H9 (cell line): Measurements from ENCODE around the gene IL36B. TPM values are rescaled to one million over a fixed set of nuclear protein-coding genes. Genes with fewer than 3 reads are reported as not detected.

Experiments
- DNase-seq: peaks from one replicate; pipeline ENCODE4 v3.0.0-alpha.2; 2017
- H2AFZ ChIP-seq: one replicate; pipeline ENCODE4 v1.6.1; 2013; ENCODE audit warnings: mild to moderate bottlenecking, low read length, control low read depth, moderate library complexity
- H2AK5ac ChIP-seq: 2 replicates; pipeline ENCODE4 v1.6.1; 2013; ENCODE audit warnings: low read length, control low read depth, mixed read lengths; ENCODE audit not compliant: insufficient read length
- H2BK120ac ChIP-seq: one replicate; pipeline ENCODE4 v1.6.1; 2013; ENCODE audit warnings: low read depth, mild to moderate bottlenecking, low read length, control low read depth, inconsistent platforms; ENCODE audit not compliant: poor library complexity, severe bottlenecking
- H2BK12ac ChIP-seq: 2 replicates; pipeline ENCODE4 v1.6.1; 2013; ENCODE audit warnings: low read length, control low read depth, mixed read lengths, low read depth; ENCODE audit not compliant: insufficient read length
- H2BK15ac ChIP-seq: 2 replicates; pipeline ENCODE4 v1.6.1; 2013; ENCODE audit warnings: low read depth, low read length, control low read depth
- H2BK20ac ChIP-seq: one replicate; pipeline ENCODE4 v1.6.1; 2013; ENCODE audit warnings: low read depth, mild to moderate bottlenecking, low read length, control low read depth, inconsistent platforms; ENCODE audit not compliant: poor library complexity, severe bottlenecking
- H2BK5ac ChIP-seq: 2 replicates; pipeline ENCODE4 v1.6.1; 2013; ENCODE audit warnings: low read length, control low read depth, mixed read lengths; ENCODE audit not compliant: insufficient read length
- H3K14ac ChIP-seq: 2 replicates; pipeline ENCODE4 v1.6.1; 2013; ENCODE audit warnings: low read length, control low read depth; ENCODE audit not compliant: insufficient read depth
- H3K18ac ChIP-seq: 2 replicates; pipeline ENCODE4 v1.6.1; 2013; ENCODE audit warnings: low read depth, mild to moderate bottlenecking, mixed read lengths, low read length, control low read depth; ENCODE audit not compliant: insufficient read length
- H3K23ac ChIP-seq: 2 replicates; pipeline ENCODE4 v1.6.1; 2013; ENCODE audit warnings: low read length, control low read depth, mixed read lengths, low read depth; ENCODE audit not compliant: insufficient read length
- H3K23me2 ChIP-seq: 2 replicates; pipeline ENCODE4 v1.6.1; 2013; ENCODE audit warnings: low read depth, mild to moderate bottlenecking, mixed read lengths, low read length, control low read depth; ENCODE audit not compliant: insufficient read length, poor library complexity, severe bottlenecking
- H3K27ac ChIP-seq: 2 replicates; pipeline ENCODE4 v1.5.1; 2013; ENCODE audit warnings: low read length, control low read depth, mixed read lengths, low read depth; ENCODE audit not compliant: insufficient read length
- H3K27me3 ChIP-seq: 2 replicates; pipeline ENCODE4 v1.6.1; 2013; ENCODE audit warnings: low read length, control low read depth, inconsistent platforms; ENCODE audit not compliant: insufficient read depth
- H3K4ac ChIP-seq: 2 replicates; pipeline ENCODE4 v1.6.1; 2013; ENCODE audit warnings: low read depth, mild to moderate bottlenecking, control low read depth, inconsistent platforms, low read length, moderate library complexity
- H3K4me1 ChIP-seq: 2 replicates; pipeline ENCODE4 v1.6.1; 2013; ENCODE audit warnings: low read length, control low read depth, inconsistent platforms; ENCODE audit not compliant: insufficient read depth
- H3K4me2 ChIP-seq: 2 replicates; pipeline ENCODE4 v1.6.1; 2013; ENCODE audit warnings: low read length, control low read depth, mixed read lengths; ENCODE audit not compliant: insufficient read length, insufficient read depth
- H3K56ac ChIP-seq: 2 replicates; pipeline ENCODE4 v1.6.1; 2013; ENCODE audit warnings: low read depth, mild to moderate bottlenecking, mixed read lengths, low read length, control low read depth; ENCODE audit not compliant: insufficient read length
- H3K79me1 ChIP-seq: 2 replicates; pipeline ENCODE4 v1.6.1; 2013; ENCODE audit warnings: low read depth, mild to moderate bottlenecking, moderate library complexity, low read length, control low read depth, inconsistent platforms; ENCODE audit not compliant: insufficient read depth, poor library complexity, severe bottlenecking
- H3K79me2 ChIP-seq: 2 replicates; pipeline ENCODE4 v1.6.1; 2013; ENCODE audit warnings: low read length, control low read depth, inconsistent platforms; ENCODE audit not compliant: insufficient read depth
- H3K9ac ChIP-seq: 2 replicates; pipeline ENCODE4 v1.6.1; 2013; ENCODE audit warnings: low read length, control low read depth, mixed read lengths; ENCODE audit not compliant: insufficient read length; ENCODE audit errors: extremely low read depth
- H3K9me3 ChIP-seq: one replicate; pipeline ENCODE4 v1.6.1; 2013; ENCODE audit warnings: low read depth, low read length, inconsistent platforms; ENCODE audit not compliant: control insufficient read depth
- H3T11ph ChIP-seq: one replicate; pipeline ENCODE4 v1.6.1; 2013; ENCODE audit warnings: mild to moderate bottlenecking, low read length, control low read depth, inconsistent platforms
- H4K20me1 ChIP-seq: one replicate; pipeline ENCODE4 v1.6.1; 2013; ENCODE audit not compliant: control insufficient read depth, insufficient read length, insufficient read depth
- H4K5ac ChIP-seq: 2 replicates; pipeline ENCODE4 v1.6.1; 2013; ENCODE audit warnings: low read depth, mild to moderate bottlenecking, mixed read lengths, low read length, control low read depth; ENCODE audit not compliant: insufficient read length
- H4K8ac ChIP-seq: replicated peaks from 2 replicates; pipeline ENCODE4 v1.6.1; 2013; ENCODE audit warnings: low read length, control low read depth, mixed read lengths, low read depth; ENCODE audit not compliant: insufficient read length
- H4K91ac ChIP-seq: 2 replicates; pipeline ENCODE4 v1.6.1; 2013; ENCODE audit warnings: low read depth, mild to moderate bottlenecking, moderate library complexity, mixed read lengths, low read length, control low read depth; ENCODE audit not compliant: insufficient read length
- H3K27ac Mint-ChIP-seq, 3 experiments: 2 replicates in 2 of 3; 3 replicates in 1 of 3; pipeline ENCODE4 v1.8.0; 2020 to 2021; ENCODE audit warnings: mixed read lengths in 3 of 3, mild to moderate bottlenecking in 1 of 3, moderate library complexity in 1 of 3
- H3K27me3 Mint-ChIP-seq: 2 replicates; pipeline ENCODE4 v1.8.0; 2021; ENCODE audit warnings: low read depth, mild to moderate bottlenecking, moderate library complexity, mixed read lengths
- H3K36me3 Mint-ChIP-seq, 3 experiments: 2 replicates in 2 of 3; 3 replicates in 1 of 3; pipeline ENCODE4 v1.8.0; 2020 to 2021; ENCODE audit warnings: low read depth in 3 of 3, mixed read lengths in 3 of 3; ENCODE audit not compliant: insufficient read depth in 1 of 3
- H3K4me1 Mint-ChIP-seq, 2 experiments: 2 replicates each; pipeline ENCODE4 v1.8.0; 2020; ENCODE audit warnings: mixed read lengths in 2 of 2
- H3K4me3 Mint-ChIP-seq, 2 experiments: 2 replicates in 1 of 2; 3 replicates in 1 of 2; pipeline ENCODE4 v1.8.0; 2020 to 2021; ENCODE audit warnings: mild to moderate bottlenecking in 2 of 2, mixed read lengths in 2 of 2, moderate library complexity in 1 of 2
- H3K9me3 Mint-ChIP-seq, 2 experiments: 2 replicates in 1 of 2; 3 replicates in 1 of 2; pipeline ENCODE4 v1.8.0; 2020; ENCODE audit warnings: mild to moderate bottlenecking in 2 of 2, mixed read lengths in 2 of 2, moderate library complexity in 1 of 2
- CTCF ChIP-seq: fragments of 200-600 bp; sonication (generic); conservative IDR thresholded peaks from 3 replicates; pipeline ENCODE4 v1.8.0; 2021; ENCODE audit warnings: antibody characterized with exemption, mild to moderate bottlenecking
- WGBS: extraction: QIAGEN DNeasy Blood & Tissue Kit; methylation state at CpG from one replicate; pipeline ENCODE4 v1.1.7; 2013; ENCODE audit warnings: missing lambda C conversion rate, low lambda C conversion rate, mixed read lengths; ENCODE audit not compliant: insufficient read length; ENCODE audit errors: extremely low coverage; 5-methylcytosine and 5-hydroxymethylcytosine counted together
- total RNA-seq: library from RNA; stranded (reverse); gene quantifications from 2 replicates; pipeline ENCODE4 v1.2.1, GENCODE V29; 2021

The IL36B gene
- total RNA-seq, 1 experiment from 2014 or later = not detected

GRCh38 chr2:113060396-113060795 is 7.7 kb upstream of the IL36B start:
- TF ChIP-seq CTCF = no peak
- Histone ChIP-seq H3K4me1 (no peaks in the 10 kb centered on the region), H3K14ac (no peak overlapping the region), H2AFZ (no peak overlapping the region), H3K23me2 (no peaks in the 10 kb centered on the region), H3K9me3 (peaks cover 7% of the 10 kb centered on the region), H2BK5ac (no peak overlapping the region), H3K4ac (no peak overlapping the region), H2AK5ac (no peak overlapping the region), H3T11ph (no peak overlapping the region), H3K23ac (no peak overlapping the region), H3K27me3 (peaks cover 2% of the 10 kb centered on the region; the same call in 1 of the 2 replicates), H3K4me2 (no peak overlapping the region), H4K20me1 (no peaks in the 10 kb centered on the region), H3K18ac (no peak overlapping the region), H3K9ac (no peak overlapping the region), H2BK120ac (no peak overlapping the region), H4K5ac (no peak overlapping the region), H4K8ac (no peak overlapping the region), H2BK20ac (no peak overlapping the region), H2BK12ac (no peak overlapping the region), H3K27ac (no peak overlapping the region), H2BK15ac (no peak overlapping the region), H3K79me2 (no peaks in the 10 kb centered on the region), H3K56ac (no peak overlapping the region), H4K91ac (no peak overlapping the region), H3K79me1 (no peaks in the 10 kb centered on the region)
- Mint-ChIP-seq H3K4me1 (no peaks in the 10 kb centered on the region), H3K27ac (no peak overlapping the region), H3K9me3 (peaks cover 20 to 50% of the 10 kb centered on the region in 2 experiments), H3K36me3 (peaks cover 0 to 3% (median 2%) of the 10 kb centered on the region in 3 experiments; a peak in 3 of 7 replicates), H3K27me3 (peaks cover 81% of the 10 kb centered on the region), H3K4me3 (no peak overlapping the region)
- no peak for DNase-seq
- WGBS = no CpG with 5 or more reads among the region's 4 CpGs
